ENCODE data around the gene PKN3. TPM values are rescaled to one million over a fixed set of nuclear protein-coding genes. Genes with fewer than 3 reads are reported as not detected.

The PKN3 gene
- total and polyA plus RNA-seq, 9 of the 15 experiments (the other 6 are each of a cell fraction or from before 2014, with no cell fraction given), result 0.82 to 49.2 (median 19.7) TPM

DNA sequence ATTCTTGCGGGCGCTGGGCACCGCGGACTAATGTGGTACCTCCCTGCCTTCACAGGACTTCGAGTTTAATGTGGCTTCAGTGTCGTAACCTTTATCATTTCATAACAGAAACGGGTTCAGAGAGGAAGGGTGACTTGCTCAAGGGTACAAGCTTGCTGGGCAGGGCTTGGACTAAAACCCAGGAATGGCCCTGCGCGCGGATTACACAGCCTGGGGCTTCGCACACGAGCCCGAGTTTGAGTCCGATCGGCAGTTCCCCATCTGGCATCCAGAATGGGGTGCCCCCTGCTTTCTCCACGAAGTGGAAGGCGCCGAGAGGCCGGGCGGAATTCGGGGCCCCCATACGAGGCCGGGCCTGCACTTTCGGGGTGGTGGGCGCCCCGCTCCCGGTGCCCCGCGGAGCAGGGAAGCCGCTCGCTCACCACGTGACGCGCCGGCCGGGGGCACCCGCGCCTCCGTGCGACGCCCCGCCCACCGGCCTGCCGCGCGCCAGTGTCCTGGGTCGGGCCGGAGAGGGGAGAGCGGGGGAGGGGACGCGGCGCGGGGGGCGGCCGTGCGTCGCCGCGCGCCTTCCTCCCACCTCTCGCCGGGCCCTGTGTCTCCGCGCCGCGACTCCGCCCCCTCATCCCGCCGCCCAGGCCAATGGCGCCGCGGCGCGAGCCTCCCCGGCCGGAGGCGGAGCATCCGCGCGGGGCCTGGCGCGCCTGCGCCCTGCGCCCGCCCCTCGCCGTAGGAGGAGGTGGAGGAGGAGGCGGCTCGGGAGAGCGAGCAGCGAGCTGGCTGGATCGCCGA, 13.6 kb upstream of the PKN3 start, which contains the start of gene SET (continued):
- TF ChIP-seq, protein P1, sequence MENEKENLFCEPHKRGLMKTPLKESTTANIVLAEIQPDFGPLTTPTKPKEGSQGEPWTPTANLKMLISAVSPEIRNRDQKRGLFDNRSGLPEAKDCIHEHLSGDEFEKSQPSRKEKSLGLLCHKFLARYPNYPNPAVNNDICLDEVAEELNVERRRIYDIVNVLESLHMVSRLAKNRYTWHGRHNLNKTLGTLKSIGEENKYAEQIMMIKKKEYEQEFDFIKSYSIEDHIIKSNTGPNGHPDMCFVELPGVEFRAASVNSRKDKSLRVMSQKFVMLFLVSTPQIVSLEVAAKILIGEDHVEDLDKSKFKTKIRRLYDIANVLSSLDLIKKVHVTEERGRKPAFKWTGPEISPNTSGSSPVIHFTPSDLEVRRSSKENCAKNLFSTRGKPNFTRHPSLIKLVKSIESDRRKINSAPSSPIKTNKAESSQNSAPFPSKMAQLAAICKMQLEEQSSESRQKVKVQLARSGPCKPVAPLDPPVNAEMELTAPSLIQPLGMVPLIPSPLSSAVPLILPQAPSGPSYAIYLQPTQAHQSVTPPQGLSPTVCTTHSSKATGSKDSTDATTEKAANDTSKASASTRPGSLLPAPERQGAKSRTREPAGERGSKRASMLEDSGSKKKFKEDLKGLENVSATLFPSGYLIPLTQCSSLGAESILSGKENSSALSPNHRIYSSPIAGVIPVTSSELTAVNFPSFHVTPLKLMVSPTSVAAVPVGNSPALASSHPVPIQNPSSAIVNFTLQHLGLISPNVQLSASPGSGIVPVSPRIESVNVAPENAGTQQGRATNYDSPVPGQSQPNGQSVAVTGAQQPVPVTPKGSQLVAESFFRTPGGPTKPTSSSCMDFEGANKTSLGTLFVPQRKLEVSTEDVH (IDR thresholded peaks at IDR 0.05; ENCODE audit: low read depth, partially characterized antibody), result no peak
- TF ChIP-seq, protein P2, sequence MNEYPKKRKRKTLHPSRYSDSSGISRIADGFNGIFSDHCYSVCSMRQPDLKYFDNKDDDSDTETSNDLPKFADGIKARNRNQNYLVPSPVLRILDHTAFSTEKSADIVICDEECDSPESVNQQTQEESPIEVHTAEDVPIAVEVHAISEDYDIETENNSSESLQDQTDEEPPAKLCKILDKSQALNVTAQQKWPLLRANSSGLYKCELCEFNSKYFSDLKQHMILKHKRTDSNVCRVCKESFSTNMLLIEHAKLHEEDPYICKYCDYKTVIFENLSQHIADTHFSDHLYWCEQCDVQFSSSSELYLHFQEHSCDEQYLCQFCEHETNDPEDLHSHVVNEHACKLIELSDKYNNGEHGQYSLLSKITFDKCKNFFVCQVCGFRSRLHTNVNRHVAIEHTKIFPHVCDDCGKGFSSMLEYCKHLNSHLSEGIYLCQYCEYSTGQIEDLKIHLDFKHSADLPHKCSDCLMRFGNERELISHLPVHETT (CRISPR knock-in tag; conservative IDR thresholded peaks at IDR 0.05 in 1 of 2, IDR thresholded peaks at IDR 0.05 in 1 of 2), result no peak
- TF ChIP-seq NR2C2 (CRISPR knock-in tag; IDR thresholded peaks at IDR 0.05) (peak; percentile 61; the same call in 1 of the 2 replicates), NR2C2 (tag; IDR thresholded peaks at IDR 0.05) (no peak), ETV1 (tag; conservative IDR thresholded peaks at IDR 0.05; ENCODE audit: low read depth) (no peak), TRIM25 (IDR thresholded peaks at IDR 0.05; ENCODE audit: borderline replicate concordance) (no peak), KHSRP (IDR thresholded peaks at IDR 0.05) (no peak), SMARCA4 (IDR thresholded peaks at IDR 0.05) (peak; percentile 66), TBP (optimal IDR thresholded peaks at IDR 0.05; ENCODE audit: low read depth, low read length) (no peak), ARID3B (CRISPR knock-in tag; IDR thresholded peaks at IDR 0.05; ENCODE audit: borderline replicate concordance) (peak; percentile 96; the same call in 1 of the 2 replicates), ZFP36 (IDR thresholded peaks at IDR 0.05; ENCODE audit: low read depth, low read length, partially characterized antibody) (no peak)
- TF ChIP-seq, protein P3, sequence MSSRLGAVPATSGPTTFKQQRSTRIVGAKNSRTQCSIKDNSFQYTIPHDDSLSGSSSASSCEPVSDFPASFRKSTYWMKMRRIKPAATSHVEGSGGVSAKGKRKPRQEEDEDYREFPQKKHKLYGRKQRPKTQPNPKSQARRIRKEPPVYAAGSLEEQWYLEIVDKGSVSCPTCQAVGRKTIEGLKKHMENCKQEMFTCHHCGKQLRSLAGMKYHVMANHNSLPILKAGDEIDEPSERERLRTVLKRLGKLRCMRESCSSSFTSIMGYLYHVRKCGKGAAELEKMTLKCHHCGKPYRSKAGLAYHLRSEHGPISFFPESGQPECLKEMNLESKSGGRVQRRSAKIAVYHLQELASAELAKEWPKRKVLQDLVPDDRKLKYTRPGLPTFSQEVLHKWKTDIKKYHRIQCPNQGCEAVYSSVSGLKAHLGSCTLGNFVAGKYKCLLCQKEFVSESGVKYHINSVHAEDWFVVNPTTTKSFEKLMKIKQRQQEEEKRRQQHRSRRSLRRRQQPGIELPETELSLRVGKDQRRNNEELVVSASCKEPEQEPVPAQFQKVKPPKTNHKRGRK (tag; IDR thresholded peaks at IDR 0.05), result no peak
- TF ChIP-seq, protein P4, sequence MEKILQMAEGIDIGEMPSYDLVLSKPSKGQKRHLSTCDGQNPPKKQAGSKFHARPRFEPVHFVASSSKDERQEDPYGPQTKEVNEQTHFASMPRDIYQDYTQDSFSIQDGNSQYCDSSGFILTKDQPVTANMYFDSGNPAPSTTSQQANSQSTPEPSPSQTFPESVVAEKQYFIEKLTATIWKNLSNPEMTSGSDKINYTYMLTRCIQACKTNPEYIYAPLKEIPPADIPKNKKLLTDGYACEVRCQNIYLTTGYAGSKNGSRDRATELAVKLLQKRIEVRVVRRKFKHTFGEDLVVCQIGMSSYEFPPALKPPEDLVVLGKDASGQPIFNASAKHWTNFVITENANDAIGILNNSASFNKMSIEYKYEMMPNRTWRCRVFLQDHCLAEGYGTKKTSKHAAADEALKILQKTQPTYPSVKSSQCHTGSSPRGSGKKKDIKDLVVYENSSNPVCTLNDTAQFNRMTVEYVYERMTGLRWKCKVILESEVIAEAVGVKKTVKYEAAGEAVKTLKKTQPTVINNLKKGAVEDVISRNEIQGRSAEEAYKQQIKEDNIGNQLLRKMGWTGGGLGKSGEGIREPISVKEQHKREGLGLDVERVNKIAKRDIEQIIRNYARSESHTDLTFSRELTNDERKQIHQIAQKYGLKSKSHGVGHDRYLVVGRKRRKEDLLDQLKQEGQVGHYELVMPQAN (IDR thresholded peaks at IDR 0.05; ENCODE audit: borderline replicate concordance), result no peak
- TF ChIP-seq, protein P5, sequence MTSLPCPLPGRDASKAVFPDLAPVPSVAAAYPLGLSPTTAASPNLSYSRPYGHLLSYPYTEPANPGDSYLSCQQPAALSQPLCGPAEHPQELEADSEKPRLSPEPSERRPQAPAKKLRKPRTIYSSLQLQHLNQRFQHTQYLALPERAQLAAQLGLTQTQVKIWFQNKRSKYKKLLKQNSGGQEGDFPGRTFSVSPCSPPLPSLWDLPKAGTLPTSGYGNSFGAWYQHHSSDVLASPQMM (CRISPR knock-in tag; IDR thresholded peaks at IDR 0.05), result no peak

Data from K562 (cell line).